ENCODE results near the gene GHRH. TPM values are rescaled to one million over a fixed set of nuclear protein-coding genes. Genes with fewer than 3 reads are reported as not detected.

The GHRH gene
- total RNA-seq, 1 donor from 2014 or later = not detected

DNA sequence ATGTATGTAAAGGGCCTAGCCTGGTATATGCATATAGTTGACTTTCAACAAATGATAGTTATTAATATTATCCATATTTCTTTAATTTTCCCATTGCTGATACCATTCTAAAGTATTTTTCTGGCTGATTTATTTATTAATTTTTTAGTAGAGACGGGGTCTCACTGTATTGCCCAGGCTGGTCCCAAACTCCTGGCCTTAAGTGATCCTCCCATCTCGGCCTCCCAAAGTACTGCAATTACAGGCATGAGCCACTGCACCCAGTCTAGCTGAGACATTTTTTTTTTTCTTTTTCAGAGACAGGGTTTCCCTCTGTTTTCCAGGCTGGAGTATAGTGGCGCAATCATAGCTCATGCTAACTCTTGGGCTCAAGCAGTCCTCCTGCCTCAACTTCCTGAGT is 52.4 kb downstream of the GHRH start:
- DNase-seq (ENCODE audit: low spot score) = no peak

DNA sequence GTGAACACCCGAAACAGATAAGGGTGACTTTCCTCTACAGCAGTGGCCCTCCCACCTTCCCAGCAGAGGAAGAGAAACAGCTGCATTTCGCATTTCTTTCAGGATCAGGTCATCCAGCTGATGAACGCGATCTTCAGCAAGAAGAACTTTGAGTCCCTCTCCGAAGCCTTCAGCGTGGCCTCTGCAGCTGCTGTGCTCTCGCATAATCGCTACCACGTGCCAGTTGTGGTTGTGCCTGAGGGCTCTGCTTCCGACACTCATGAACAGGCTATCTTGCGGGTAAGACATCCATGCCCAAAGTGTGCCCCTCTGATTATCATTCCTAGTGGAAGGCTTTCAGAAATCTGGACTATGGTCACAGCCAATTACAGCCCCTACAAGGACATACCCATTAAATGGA is 54.4 kb downstream of the GHRH start:
- DNase-seq (ENCODE audit: low spot score) = no peak

DNA sequence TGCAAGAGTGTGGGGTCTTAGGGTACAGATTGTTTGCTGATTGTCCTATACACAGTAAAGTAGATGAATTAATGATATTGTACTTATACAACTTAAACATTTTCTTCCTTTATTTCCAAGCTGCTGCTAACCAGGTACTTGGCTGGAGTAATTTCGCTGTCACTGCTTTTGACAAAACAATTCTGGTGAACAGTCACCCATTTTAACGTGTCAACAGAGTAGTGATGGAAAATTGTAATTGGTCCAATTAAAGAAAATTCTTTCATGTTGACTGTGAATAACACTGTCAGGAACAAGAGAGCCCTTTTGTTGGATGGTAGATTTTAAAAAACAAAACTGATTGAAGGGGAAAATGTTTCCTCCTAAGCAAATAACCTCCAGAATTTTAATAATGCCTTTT is 55.8 kb downstream of the GHRH start:
- no peak for DNase-seq (ENCODE audit: low spot score)

DNA sequence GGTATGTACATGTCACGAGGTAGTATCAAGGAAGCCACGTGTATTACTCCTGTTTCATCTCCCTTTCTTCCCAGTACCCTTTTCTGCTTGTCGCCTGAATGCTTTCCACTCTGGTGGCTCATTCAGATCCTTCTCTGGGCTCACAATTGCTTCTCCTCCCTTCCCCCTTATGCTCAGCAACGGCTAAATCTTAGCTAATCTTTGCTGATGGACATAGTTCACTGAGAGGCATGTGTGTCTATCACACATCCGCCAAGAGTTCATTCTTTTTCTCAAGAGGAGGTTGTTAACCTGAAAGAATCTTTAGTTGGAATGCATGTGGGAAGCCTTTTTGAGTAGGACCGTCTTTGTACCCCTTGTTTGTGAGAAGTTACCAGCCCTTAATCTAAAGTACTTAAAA is 56.5 kb downstream of the GHRH start:
- DNase-seq (ENCODE audit: low spot score) = no peak

DNA sequence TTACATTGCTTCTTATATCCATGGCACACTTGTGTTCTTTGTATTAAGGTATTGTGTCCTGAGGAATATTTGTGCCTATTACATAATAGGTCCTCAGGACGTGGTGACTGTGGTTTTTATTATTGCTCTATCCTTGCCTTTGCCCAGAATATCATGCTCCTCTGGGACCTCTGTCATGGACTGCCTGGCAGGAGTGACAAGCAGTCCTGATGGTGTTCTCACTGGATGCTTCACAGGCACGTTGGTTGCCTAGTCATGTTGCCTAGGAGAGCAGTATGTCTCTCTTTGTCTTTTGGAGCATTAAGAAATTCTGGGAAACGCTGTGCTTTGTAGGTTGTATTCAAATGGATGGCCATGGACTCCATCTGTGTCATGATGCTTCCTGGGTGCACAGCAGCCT is 57.6 kb downstream of the GHRH start:
- no peak for DNase-seq (ENCODE audit: low spot score)

DNA sequence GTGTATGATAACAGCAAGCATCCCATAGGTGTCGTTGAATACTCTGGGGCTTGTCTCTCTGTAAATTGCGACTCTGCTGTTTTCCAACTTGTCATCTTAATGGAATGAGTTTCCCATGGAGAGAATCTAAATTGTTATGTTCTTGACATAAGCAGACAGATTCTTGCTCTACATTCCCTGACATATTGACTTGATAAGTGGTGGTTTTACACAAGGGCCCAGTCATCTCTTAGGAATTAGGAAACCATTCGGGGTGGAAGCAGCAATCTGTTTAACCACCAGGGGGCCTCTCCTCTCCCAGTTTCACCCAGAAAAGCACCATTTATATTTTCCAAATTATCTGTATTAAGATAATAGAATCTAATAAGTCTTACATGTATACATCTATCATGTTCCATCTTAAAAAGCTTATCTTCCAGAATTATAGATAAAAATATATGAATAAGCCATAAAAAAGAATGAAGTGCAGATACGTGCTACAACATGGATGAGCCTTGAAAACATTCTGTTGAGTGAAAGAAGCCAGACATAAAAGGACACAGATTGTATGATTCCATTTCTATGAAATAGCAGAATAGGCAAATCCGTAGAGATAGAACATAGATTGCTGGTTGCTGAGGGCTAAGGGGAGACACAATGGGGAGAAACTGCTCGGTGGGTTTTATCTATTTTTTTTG is 59.2 kb downstream of the GHRH start:
- no peak for DNase-seq (ENCODE audit: low spot score)

DNA sequence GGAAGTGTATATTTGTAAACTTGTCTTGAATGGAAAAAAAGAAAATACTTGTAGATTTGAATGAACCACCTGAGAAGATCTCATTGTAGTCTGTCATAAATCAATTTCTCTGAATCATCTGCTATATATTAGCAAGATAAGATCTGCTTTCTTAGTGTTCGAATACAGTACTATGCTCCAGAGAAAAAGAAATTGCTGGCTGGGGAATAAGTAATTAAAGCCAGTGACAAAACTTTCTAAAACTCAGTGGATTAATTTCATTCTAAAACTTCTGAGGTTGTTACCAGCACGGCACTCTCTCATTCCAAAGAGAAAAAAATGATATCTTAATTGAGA is 59.8 kb downstream of the GHRH start:
- no peak for DNase-seq (ENCODE audit: low spot score)

Other genes starting within 250 kb of the GHRH start
- gene RBL1, start 165.8 kb downstream of the GHRH start, total RNA-seq = 5.3 TPM
- 177 TPM for gene RPN2, start 82.5 kb downstream of the GHRH start, total RNA-seq
- 6.9 TPM for gene MROH8, start 82.3 kb downstream of the GHRH start, total RNA-seq
- 43.6 TPM for gene MANBAL, start 27.8 kb upstream of the GHRH start, total RNA-seq
- 23.9 TPM for gene SRC, start 84.3 kb upstream of the GHRH start, total RNA-seq